Bronchial epithelial cell (primary cell): ENCODE results near the gene LETMD1. TPM values are rescaled to one million over a fixed set of nuclear protein-coding genes. Genes with fewer than 3 reads are reported as not detected.
A peak's percentile ranks its signal among the peaks of the same experiment; 100 is the strongest.

ENCODE experiments used
- DNase-seq: peaks from one replicate; pipeline ENCODE4 v3.0.0-alpha.2; 2010; ENCODE audit warnings: low read depth
- FAIRE-seq: peaks from 2 replicates; lab custom pipeline; 2011; peaks lifted over from hg19 to GRCh38; lab: Jason Lieb, UNC
- H3K27me3 ChIP-seq: 2 replicates; pipeline ENCODE4 v1.5.1; 2011; ENCODE audit warnings: low read length; ENCODE audit not compliant: control insufficient read depth, insufficient read depth
- H3K36me3 ChIP-seq: 2 replicates; pipeline ENCODE4 v1.5.1; 2011; ENCODE audit warnings: low read length; ENCODE audit not compliant: control insufficient read depth, insufficient read depth
- H3K4me3 ChIP-seq: 2 replicates; pipeline ENCODE4 v1.5.1; 2011; ENCODE audit warnings: mild to moderate bottlenecking, low read depth, low read length, control low read depth
- CTCF ChIP-seq: IDR thresholded peaks from 2 replicates; pipeline ENCODE4 v1.5.1; 2011; ENCODE audit warnings: mild to moderate bottlenecking, moderate library complexity, low read length, control low read depth, inconsistent platforms; ENCODE audit not compliant: insufficient read depth, severe bottlenecking
- total RNA-seq: library from RNA; depleted of rRNA; stranded (reverse); fragments of >200 nt; gene quantifications from 2 replicates; pipeline ENCODE4 v1.2.1, GENCODE V29; 2014

LETMD1 gene
- total RNA-seq, 1 donor from 2014 or later: 67.9 TPM

- Histone ChIP-seq H3K27me3 (no peaks in the 10 kb centered on the region), H3K4me3 (no peak overlapping the region), H3K36me3 (peaks cover 32% of the 10 kb centered on the region)
- FAIRE-seq: no peak
- DNase-seq: no peak
- TF ChIP-seq CTCF: no peak
These were observed 14.7 kb downstream of the LETMD1 start for GRCh38 chr12:51062631-51063397.

GRCh38 chr12:51065530-51065929 is 17.4 kb downstream of the LETMD1 start:
- TF ChIP-seq CTCF: no peak

GRCh38 chr12:51067229-51067628 is 19.1 kb downstream of the LETMD1 start:
- peaks cover 30% of the 10 kb centered on the region for H3K36me3 ChIP-seq
- H3K27me3 ChIP-seq: no peaks in the 10 kb centered on the region
- no peak overlapping the region for H3K4me3 ChIP-seq
- no peak for TF ChIP-seq CTCF
- FAIRE-seq: no peak
- no peak for DNase-seq

More at GRCh38 chr12:51065530-51065929, 17.4 kb downstream of the LETMD1 start:
- FAIRE-seq: no peak
- H3K36me3 ChIP-seq: peaks cover 29% of the 10 kb centered on the region
- H3K4me3 ChIP-seq: no peak overlapping the region
- DNase-seq: no peak
- H3K27me3 ChIP-seq: no peaks in the 10 kb centered on the region

GRCh38 chr12:51067771-51068170 is 19.6 kb downstream of the LETMD1 start:
- Histone ChIP-seq H3K36me3 (peaks cover 31% of the 10 kb centered on the region), H3K4me3 (no peak overlapping the region), H3K27me3 (no peaks in the 10 kb centered on the region)
- DNase-seq: no peak
- TF ChIP-seq CTCF: no peak
- FAIRE-seq: no peak

GRCh38 chr12:51070004-51070403 is 21.9 kb downstream of the LETMD1 start:
- no peak for TF ChIP-seq CTCF
- H3K36me3 ChIP-seq: peaks cover 24% of the 10 kb centered on the region
- H3K27me3 ChIP-seq: no peaks in the 10 kb centered on the region
- DNase-seq (peak; percentile 78), FAIRE-seq (peak; percentile 73)
- no peak overlapping the region for H3K4me3 ChIP-seq
